WTC11 (cell line): ENCODE data around the gene IRAK2. TPM values are rescaled to one million over a fixed set of nuclear protein-coding genes. Genes with fewer than 3 reads are reported as not detected.

Experiments
- ATAC-seq: fragments of 200-7000 bp; cut with Tn5 transposase; 2 replicates; pipeline ENCODE4 v1.10.0; 2021; ENCODE audit warnings: mild to moderate bottlenecking, moderate library complexity
- CTCF ChIA-PET: fragments of 300-600 bp; sonication (Branson Sonifier 250); formaldehyde crosslinking; loops from one replicate; lab custom pipeline; 2021; ENCODE audit warnings: antibody characterized with exemption; lab: Charles Lee
- POLR2A ChIA-PET: fragments of 350-600 bp; sonication (Branson Sonifier 250); formaldehyde crosslinking; loops from one replicate; lab custom pipeline; 2021; ENCODE audit warnings: antibody characterized with exemption; lab: Charles Lee
- DNase-seq: peaks from one replicate; pipeline ENCODE4 v3.0.0; 2021; ENCODE audit warnings: low spot score
- H3K27ac Mint-ChIP-seq: 2 replicates; pipeline ENCODE4 v1.8.0; 2021; ENCODE audit warnings: mixed read lengths
- H3K27me3 Mint-ChIP-seq: 2 replicates; pipeline ENCODE4 v1.8.0; 2021; ENCODE audit warnings: low read depth, mild to moderate bottlenecking, moderate library complexity, mixed read lengths
- H3K36me3 Mint-ChIP-seq: 2 replicates; pipeline ENCODE4 v1.8.0; 2021; ENCODE audit warnings: mixed read lengths
- H3K4me1 Mint-ChIP-seq: 2 replicates; pipeline ENCODE4 v1.8.0; 2022; ENCODE audit warnings: mixed read lengths
- H3K4me3 Mint-ChIP-seq: 2 replicates; pipeline ENCODE4 v1.8.0; 2021; ENCODE audit warnings: mild to moderate bottlenecking, moderate library complexity, mixed read lengths
- H3K9me3 Mint-ChIP-seq: 2 replicates; pipeline ENCODE4 v1.8.0; 2021; ENCODE audit warnings: mixed read lengths
- CTCF ChIP-seq: fragments of 200-600 bp; IDR thresholded peaks from 2 replicates; pipeline ENCODE4 v1.8.0; 2022; ENCODE audit warnings: antibody characterized with exemption
- ERG ChIP-seq: fragments of 250-450 bp; sonication (Bioruptor Pico); IDR thresholded peaks from 2 replicates; pipeline ENCODE4 v1.8.0; 2021; ENCODE audit warnings: mild to moderate bottlenecking
- FOXK1 ChIP-seq: sonication (generic); formaldehyde crosslinking; IDR thresholded peaks from 2 replicates; pipeline ENCODE4 v1.8.0; 2022; ENCODE audit warnings: mild to moderate bottlenecking, moderate library complexity, missing genetic modification reagents
- GABPB1 ChIP-seq: sonication (generic); formaldehyde crosslinking; IDR thresholded peaks from 2 replicates; pipeline ENCODE4 v1.8.1; 2023; ENCODE audit warnings: mild to moderate bottlenecking, missing genetic modification reagents
- KAT7 ChIP-seq: sonication (generic); formaldehyde crosslinking; IDR thresholded peaks from 2 replicates; pipeline ENCODE4 v1.8.1; 2023; ENCODE audit warnings: missing genetic modification reagents, mild to moderate bottlenecking, borderline replicate concordance
- NFYB ChIP-seq: sonication (generic); formaldehyde crosslinking; conservative IDR thresholded peaks from 2 replicates; pipeline ENCODE4 v1.8.0; 2022; ENCODE audit warnings: low read depth, missing genetic modification reagents
- NR2C2 ChIP-seq: sonication (generic); formaldehyde crosslinking; IDR thresholded peaks from 2 replicates; pipeline ENCODE4 v1.8.0; 2022; ENCODE audit warnings: mild to moderate bottlenecking, missing genetic modification reagents
- PREB ChIP-seq: sonication (generic); formaldehyde crosslinking; IDR thresholded peaks from 2 replicates; pipeline ENCODE4 v1.8.1; 2022; ENCODE audit warnings: mild to moderate bottlenecking, missing genetic modification reagents, moderate library complexity, borderline replicate concordance
- SMAD4 ChIP-seq: sonication (generic); formaldehyde crosslinking; IDR thresholded peaks from 2 replicates; pipeline ENCODE4 v1.8.0; 2022; ENCODE audit warnings: mild to moderate bottlenecking, missing genetic modification reagents
- STAT6 ChIP-seq: sonication (generic); formaldehyde crosslinking; conservative IDR thresholded peaks from 2 replicates; pipeline ENCODE4 v1.8.1; 2023; ENCODE audit warnings: mild to moderate bottlenecking, low read depth, missing genetic modification reagents, moderate library complexity
- TP53 ChIP-seq: sonication (generic); formaldehyde crosslinking; IDR thresholded peaks from 2 replicates; pipeline ENCODE4 v1.8.1; 2023; ENCODE audit warnings: mild to moderate bottlenecking, missing genetic modification reagents
- ZBTB43 ChIP-seq: sonication (generic); formaldehyde crosslinking; IDR thresholded peaks from 2 replicates; pipeline ENCODE4 v1.8.1; 2023; ENCODE audit warnings: mild to moderate bottlenecking, missing genetic modification reagents
- ZMAT4 ChIP-seq: fragments of 250-450 bp; sonication (Bioruptor Pico); IDR thresholded peaks from 2 replicates; pipeline ENCODE4 v1.9.0; 2021; ENCODE audit warnings: mild to moderate bottlenecking
- ZNF219 ChIP-seq: sonication (generic); formaldehyde crosslinking; IDR thresholded peaks from 2 replicates; pipeline ENCODE4 v1.8.0; 2023; ENCODE audit warnings: missing genetic modification reagents, mild to moderate bottlenecking, borderline replicate concordance
- ZNF232 ChIP-seq: sonication (generic); formaldehyde crosslinking; IDR thresholded peaks from 2 replicates; pipeline ENCODE4 v1.8.0; 2022; ENCODE audit warnings: mild to moderate bottlenecking, missing genetic modification reagents
- ZNF512 ChIP-seq: sonication (generic); formaldehyde crosslinking; IDR thresholded peaks from 2 replicates; pipeline ENCODE4 v1.8.1; 2022; ENCODE audit warnings: missing genetic modification reagents, borderline replicate concordance
- ZNF532 ChIP-seq: fragments of 250-450 bp; sonication (Bioruptor Pico); IDR thresholded peaks from 2 replicates; pipeline ENCODE4 v1.9.0; 2021; ENCODE audit warnings: mild to moderate bottlenecking, borderline replicate concordance
- total RNA-seq: library from RNA; stranded (reverse); gene quantifications from 3 replicates; pipeline ENCODE4 v1.2.3, GENCODE V29; 2021

IRAK2 gene
- total RNA-seq, 1 experiment from 2014 or later = 1.4 TPM

- no peak for TF ChIP-seq STAT6 (CRISPR knock-in tag)
- TF ChIP-seq NFYB = no peak
- no peak for TF ChIP-seq ZNF219
- TF ChIP-seq ZNF532 = no peak
- no peak for TF ChIP-seq PREB
- TF ChIP-seq ZBTB43 (CRISPR knock-in tag) = no peak
- no peak for TF ChIP-seq ZNF232 (CRISPR knock-in tag)
Measured at GRCh38 chr3:10145685-10146084, 19.0 kb upstream of the IRAK2 start (continued).

GRCh38 chr3:10149226-10149625, 15.5 kb upstream of the IRAK2 start:
- no peak for ATAC-seq
- no peak for DNase-seq
- no peaks in the 10 kb centered on the region for H3K27me3 Mint-ChIP-seq
- H3K9me3 Mint-ChIP-seq = no peaks in the 10 kb centered on the region
- no peak overlapping the region for H3K4me3 Mint-ChIP-seq
- H3K4me1 Mint-ChIP-seq = no peaks in the 10 kb centered on the region
- TF ChIP-seq ZNF512 (CRISPR knock-in tag) (no peak), GABPB1 (CRISPR knock-in tag) (no peak), CTCF (no peak)
- peak overlapping the region; percentile 36; the same call in 1 of the 2 replicates for H3K27ac Mint-ChIP-seq
- ChIA-PET CTCF (no interaction called here), POLR2A (no interaction called here)
- H3K36me3 Mint-ChIP-seq = peaks cover 47% of the 10 kb centered on the region

- DNase-seq (no peak), ATAC-seq (no peak)
- CTCF ChIA-PET = no interaction called here
- POLR2A ChIA-PET = no interaction called here
- Mint-ChIP-seq H3K27me3 (no peaks in the 10 kb centered on the region), H3K36me3 (peaks cover 43% of the 10 kb centered on the region), H3K4me3 (no peak overlapping the region), H3K4me1 (no peaks in the 10 kb centered on the region), H3K27ac (no peak overlapping the region), H3K9me3 (no peaks in the 10 kb centered on the region)
- TF ChIP-seq ZMAT4 (CRISPR knock-in tag) (no peak), KAT7 (no peak), ERG (CRISPR knock-in tag) (no peak), SMAD4 (no peak), TP53 (CRISPR knock-in tag) (no peak), FOXK1 (CRISPR knock-in tag) (no peak), ZNF512 (CRISPR knock-in tag) (no peak), NR2C2 (CRISPR knock-in tag) (no peak)
Measured at GRCh38 chr3:10150987-10151386, 13.7 kb upstream of the IRAK2 start.
